Mucosa of gallbladder (tissue), 1 donor: ENCODE measurements around the gene SH3RF3. TPM values are rescaled to one million over a fixed set of nuclear protein-coding genes. Genes with fewer than 3 reads are reported as not detected.

ENCODE experiments used
- DNase-seq: peaks from one replicate; pipeline ENCODE4 v3.0.0-alpha.2; 2020; ENCODE audit warnings: low spot score
- total RNA-seq: library from RNA; stranded (reverse); gene quantifications from one replicate; pipeline ENCODE4 v1.2.1, GENCODE V29; 2021
- donor health status: DM: no; HTN: no; CAD: no.

Gene SH3RF3
- total RNA-seq, 1 donor from 2014 or later = 11.5 TPM

- no peak for DNase-seq
These were observed 110.7 kb downstream of the SH3RF3 start for GRCh38 chr2:109239720-109240119.

GRCh38 chr2:109242210-109242653 lies 113.2 kb downstream of the SH3RF3 start:
- no peak for DNase-seq

- DNase-seq = peak; percentile 50
These were observed 113.8 kb downstream of the SH3RF3 start for GRCh38 chr2:109242654-109243331.

GRCh38 chr2:109243526-109244303 lies 114.7 kb downstream of the SH3RF3 start:
- no peak for DNase-seq

- DNase-seq = no peak
These were observed 115.2 kb downstream of the SH3RF3 start for GRCh38 chr2:109244304-109244582.

- DNase-seq = no peak
These were observed 115.9 kb downstream of the SH3RF3 start for GRCh38 chr2:109244750-109245382.

- no peak for DNase-seq
These were observed 117.2 kb downstream of the SH3RF3 start for GRCh38 chr2:109246176-109246575.

GRCh38 chr2:109246616-109247015 lies 117.6 kb downstream of the SH3RF3 start:
- DNase-seq = no peak

GRCh38 chr2:109247340-109247739 lies 118.3 kb downstream of the SH3RF3 start:
- peak; percentile 58 for DNase-seq

GRCh38 chr2:109247812-109248211 lies 118.8 kb downstream of the SH3RF3 start:
- no peak for DNase-seq

- no peak for DNase-seq
These were observed 119.6 kb downstream of the SH3RF3 start for GRCh38 chr2:109248590-109248989.

GRCh38 chr2:109253217-109253616 lies 124.2 kb downstream of the SH3RF3 start:
- no peak for DNase-seq

- DNase-seq = no peak
These were observed 125.3 kb downstream of the SH3RF3 start for GRCh38 chr2:109254174-109254904.

GRCh38 chr2:109255654-109256053 lies 126.6 kb downstream of the SH3RF3 start:
- no peak for DNase-seq

- no peak for DNase-seq
These were observed 127.1 kb downstream of the SH3RF3 start for GRCh38 chr2:109256111-109256510.

GRCh38 chr2:109256921-109257320 lies 127.9 kb downstream of the SH3RF3 start:
- no peak for DNase-seq

GRCh38 chr2:109257653-109258052 lies 128.6 kb downstream of the SH3RF3 start:
- no peak for DNase-seq

- DNase-seq = no peak
These were observed 129.4 kb downstream of the SH3RF3 start for GRCh38 chr2:109258376-109258775.

- no peak for DNase-seq
These were observed 130.0 kb downstream of the SH3RF3 start for GRCh38 chr2:109258905-109259540.

GRCh38 chr2:109259671-109260070 lies 130.7 kb downstream of the SH3RF3 start:
- no peak for DNase-seq

- no peak for DNase-seq
These were observed 131.3 kb downstream of the SH3RF3 start for GRCh38 chr2:109260116-109260855.
